GM10248 (cell line): Measurements from ENCODE around the gene CEP170B.
"Not testable (repeated sequence)": the region's sequence is repeated elsewhere in the genome, so short reads cannot be mapped to it uniquely, and the experiment has no call there.

ENCODE experiments used
- CTCF ChIA-PET: fragments of 300-600 bp; sonication (Branson Sonifier 250); formaldehyde crosslinking; extraction: SDS; loops from one replicate; lab custom pipeline; 2021; ENCODE audit warnings: antibody characterized with exemption; lab: Yijun Ruan, JAX
- POLR2A ChIA-PET: fragments of 350-650 bp; sonication (Branson Sonifier 250); formaldehyde crosslinking; extraction: SDS; loops from one replicate; lab custom pipeline; 2020; ENCODE audit warnings: antibody characterized with exemption; lab: Yijun Ruan, JAX
- DNase-seq: peaks from one replicate; pipeline ENCODE4 v3.0.0; 2012; ENCODE audit errors: extremely low spot score
- TF ChIP-seq, protein P1 (sequence below): IDR thresholded peaks from 2 replicates; pipeline ENCODE4 v1.5.1; 2012; ENCODE audit warnings: mild to moderate bottlenecking, low read depth; ENCODE audit errors: extremely low read depth, missing control alignments, control extremely low read depth

The CEP170B gene

DNA sequence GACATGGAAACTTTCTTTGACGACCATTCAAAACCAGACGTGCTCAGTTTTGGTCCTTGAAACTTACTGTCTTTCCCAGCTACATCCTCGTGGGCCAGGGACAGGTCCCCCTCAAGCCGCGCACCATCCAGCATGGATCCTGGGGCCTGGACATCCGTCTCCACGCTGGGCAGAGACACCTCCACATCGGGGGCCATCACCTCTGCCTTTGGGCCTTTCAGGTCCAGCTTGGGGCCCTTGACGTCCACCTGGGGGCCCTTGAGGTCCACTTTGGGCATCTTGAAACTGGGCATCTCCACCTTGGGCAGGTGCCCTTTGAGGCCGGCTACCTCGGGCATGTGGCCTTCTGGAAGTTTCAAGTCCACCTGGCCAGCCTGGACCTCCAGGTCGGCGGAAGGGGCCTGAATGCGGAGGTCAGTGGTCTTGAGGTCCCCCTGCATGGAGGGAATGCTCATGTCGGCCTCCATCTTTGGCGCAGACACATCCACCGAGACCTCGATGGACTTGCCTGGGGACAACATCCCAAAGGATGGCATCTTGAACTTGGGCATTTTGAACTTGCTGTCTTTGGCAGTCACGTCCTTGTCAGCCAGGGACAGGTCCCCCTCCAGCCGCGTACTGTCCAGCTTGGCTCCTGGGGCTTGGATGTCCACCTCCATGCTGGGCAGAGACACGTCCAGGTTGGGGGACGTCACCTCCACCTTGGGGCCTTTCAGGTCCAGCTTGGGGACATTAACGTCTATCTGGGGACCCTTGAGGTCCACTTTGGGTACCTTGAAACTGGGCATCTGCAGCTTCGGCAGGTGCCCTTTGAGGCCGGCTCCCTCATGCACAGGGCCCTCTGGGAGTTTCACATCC lies 76.7 kb downstream of the CEP170B start:
- POLR2A ChIA-PET, result no interaction called here
- CTCF ChIA-PET, result interaction anchor here (1.9 to 2.4 kb wide), 2 partner anchors 46 to 116 kb away, joined by 4 to 10 read pairs; no protein-coding TSS in a partner anchor
- no peak for DNase-seq
- TF ChIP-seq, protein P1, sequence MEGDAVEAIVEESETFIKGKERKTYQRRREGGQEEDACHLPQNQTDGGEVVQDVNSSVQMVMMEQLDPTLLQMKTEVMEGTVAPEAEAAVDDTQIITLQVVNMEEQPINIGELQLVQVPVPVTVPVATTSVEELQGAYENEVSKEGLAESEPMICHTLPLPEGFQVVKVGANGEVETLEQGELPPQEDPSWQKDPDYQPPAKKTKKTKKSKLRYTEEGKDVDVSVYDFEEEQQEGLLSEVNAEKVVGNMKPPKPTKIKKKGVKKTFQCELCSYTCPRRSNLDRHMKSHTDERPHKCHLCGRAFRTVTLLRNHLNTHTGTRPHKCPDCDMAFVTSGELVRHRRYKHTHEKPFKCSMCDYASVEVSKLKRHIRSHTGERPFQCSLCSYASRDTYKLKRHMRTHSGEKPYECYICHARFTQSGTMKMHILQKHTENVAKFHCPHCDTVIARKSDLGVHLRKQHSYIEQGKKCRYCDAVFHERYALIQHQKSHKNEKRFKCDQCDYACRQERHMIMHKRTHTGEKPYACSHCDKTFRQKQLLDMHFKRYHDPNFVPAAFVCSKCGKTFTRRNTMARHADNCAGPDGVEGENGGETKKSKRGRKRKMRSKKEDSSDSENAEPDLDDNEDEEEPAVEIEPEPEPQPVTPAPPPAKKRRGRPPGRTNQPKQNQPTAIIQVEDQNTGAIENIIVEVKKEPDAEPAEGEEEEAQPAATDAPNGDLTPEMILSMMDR, result no peak

DNA sequence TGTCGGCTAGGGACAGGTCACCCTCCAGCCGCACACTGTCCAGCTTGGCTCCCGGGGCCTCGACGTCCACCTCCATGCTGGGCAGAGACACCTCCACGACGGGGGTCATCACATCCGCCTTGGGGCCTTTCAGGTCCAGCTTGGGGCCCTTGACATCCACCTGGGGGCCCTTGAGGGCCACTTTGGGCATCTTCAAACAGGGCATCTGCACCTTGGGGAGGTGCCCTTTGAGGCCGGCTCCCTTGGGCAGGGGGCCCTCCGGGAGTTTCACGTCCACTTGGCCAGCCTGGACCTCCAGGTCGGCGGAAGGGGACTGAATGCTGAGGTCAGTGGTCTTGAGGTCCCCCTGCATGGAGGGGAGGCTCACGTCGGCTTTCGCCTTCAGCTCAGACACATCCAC lies 77.5 kb downstream of the CEP170B start:
- CTCF ChIA-PET, result no interaction called here
- no peak for DNase-seq
- POLR2A ChIA-PET, result no interaction called here
- TF ChIP-seq, protein P1, result no peak

DNA sequence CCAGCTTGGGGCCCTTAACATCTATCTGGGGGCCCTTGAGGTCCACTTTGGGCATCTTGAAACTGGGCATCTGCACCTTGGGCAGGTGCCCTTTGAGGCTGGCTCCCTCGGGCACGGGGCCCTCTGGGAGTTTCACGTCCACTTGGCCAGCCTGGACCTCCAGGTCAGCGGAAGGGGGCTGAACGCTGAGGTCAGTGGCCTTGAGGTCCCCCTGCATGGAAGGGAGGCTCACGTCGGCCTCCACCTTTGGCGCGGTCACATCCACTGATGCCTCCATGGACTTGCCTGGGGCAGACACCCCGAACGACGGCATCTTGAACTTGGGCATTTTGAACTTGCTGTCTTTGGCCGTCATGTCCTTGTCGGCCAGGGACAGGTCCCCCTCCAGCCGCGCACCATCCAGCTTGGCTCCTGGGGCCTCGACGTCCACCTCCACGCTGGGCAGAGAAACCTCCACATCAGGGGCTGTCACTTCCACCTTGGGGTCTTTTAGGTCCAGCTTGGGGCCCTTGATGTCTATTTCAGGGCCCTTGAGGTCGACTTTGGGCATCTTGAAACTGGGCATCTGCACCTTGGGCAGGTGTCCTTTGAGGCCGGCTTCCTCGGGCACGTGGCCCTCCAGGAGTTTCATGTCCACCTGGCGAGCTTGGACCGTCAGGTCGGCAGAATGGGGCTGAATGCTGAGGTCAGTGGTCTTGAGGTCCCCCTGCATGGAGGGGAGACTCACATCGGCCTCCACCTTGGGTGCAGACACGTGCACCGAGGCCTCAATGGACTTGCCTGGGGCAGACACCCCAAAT lies 78.3 kb downstream of the CEP170B start:
- DNase-seq, CTCF ChIA-PET, POLR2A ChIA-PET: not testable (repeated sequence)

DNA sequence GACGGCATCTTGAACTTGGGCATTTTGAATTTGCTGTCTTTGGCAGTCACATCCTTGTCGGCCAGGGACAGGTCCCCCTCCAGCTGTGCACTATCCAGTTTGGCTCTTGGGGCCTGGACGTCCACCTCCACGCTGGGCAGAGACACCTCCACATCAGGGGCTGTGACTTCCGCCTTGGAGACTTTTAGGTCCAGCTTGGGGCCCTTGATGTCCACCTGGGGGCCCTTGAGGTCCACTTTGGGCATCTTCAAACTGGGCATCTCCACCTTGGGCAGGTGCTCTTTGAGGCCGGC lies 78.9 kb downstream of the CEP170B start:
- DNase-seq, CTCF ChIA-PET, POLR2A ChIA-PET: not testable (repeated sequence)

DNA sequence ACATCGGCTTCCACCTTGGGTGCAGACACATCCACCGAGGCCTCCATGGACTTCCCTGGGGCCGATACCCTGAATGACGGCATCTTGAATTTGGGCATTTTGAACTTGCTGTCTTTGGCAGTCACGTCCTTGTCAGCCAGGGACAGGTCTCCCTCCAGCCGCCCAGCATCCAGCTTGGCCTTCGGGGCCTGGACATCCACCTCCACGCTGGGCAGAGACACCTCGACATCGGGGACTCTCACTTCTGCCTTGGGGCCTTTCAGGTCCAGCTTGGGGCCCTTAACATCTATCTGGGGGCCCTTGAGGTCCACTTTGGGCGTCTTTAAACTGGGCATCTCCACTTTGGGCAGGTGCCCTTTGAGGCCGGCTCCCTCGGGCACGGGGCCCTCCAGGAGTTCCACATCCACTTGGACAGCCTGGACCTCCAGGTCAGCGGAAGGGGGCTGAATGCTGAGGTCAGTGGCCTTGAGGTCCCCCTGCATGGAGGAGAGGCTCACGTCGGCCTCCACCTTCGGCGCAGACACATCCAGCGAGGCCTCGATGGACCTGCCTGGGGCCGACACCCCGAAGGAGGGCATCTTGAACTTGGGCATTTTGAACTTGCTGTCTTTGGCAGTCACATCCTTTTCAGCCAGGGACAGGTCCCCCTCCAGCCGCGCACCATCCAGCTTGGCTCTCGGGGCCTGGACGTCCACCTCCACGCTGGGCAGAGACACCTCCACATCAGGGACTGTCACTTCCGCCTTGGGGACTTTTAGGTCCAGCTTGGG lies 79.6 kb downstream of the CEP170B start:
- CTCF ChIA-PET, POLR2A ChIA-PET, DNase-seq: not testable (repeated sequence)

DNA sequence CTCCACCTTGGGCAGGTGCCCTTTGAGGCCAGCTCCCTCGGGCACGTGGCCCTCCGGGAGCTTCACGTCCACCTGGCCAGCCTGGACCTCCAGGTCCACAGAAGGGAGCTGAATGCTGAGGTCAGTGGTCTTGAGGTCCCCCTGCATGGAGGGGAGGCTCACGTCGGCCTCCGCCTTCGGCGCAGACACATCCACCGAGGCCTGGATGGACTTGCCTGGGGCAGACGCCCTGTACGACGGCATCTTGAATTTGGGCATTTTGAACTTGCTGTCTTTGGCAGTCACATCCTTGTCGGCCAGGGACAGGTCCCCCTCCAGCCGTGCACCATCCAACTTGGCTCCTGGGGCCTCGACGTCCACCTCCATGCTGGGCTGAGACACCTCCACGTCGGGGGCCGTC lies 80.2 kb downstream of the CEP170B start:
- CTCF ChIA-PET, POLR2A ChIA-PET, DNase-seq: not testable (repeated sequence)
